ENCODE data around the gene TLCD4. TPM values are rescaled to one million over a fixed set of nuclear protein-coding genes. Genes with fewer than 3 reads are reported as not detected.
"Not testable (repeated sequence)": the region's sequence is repeated elsewhere in the genome, so short reads cannot be mapped to it uniquely, and the experiment has no call there.

The TLCD4 gene
- total RNA-seq, 1 donor from 2014 or later, result 3.0 TPM

- Histone ChIP-seq H3K4me3 (ENCODE audit: low read depth, low read length) (no peak overlapping the region), H3K27me3 (ENCODE audit: control insufficient read depth, insufficient read depth, low read length) (no peaks in the 10 kb centered on the region), H3K36me3 (ENCODE audit: control insufficient read depth, insufficient read depth, low read length) (no peaks in the 10 kb centered on the region)
- TF ChIP-seq CTCF (IDR thresholded peaks at IDR 0.05; ENCODE audit: insufficient read depth, low read length, poor library complexity, severe bottlenecking), result no peak
- no peak for DNase-seq (ENCODE audit: low read depth)
Measured at GRCh38 chr1:95139039-95139438, 21.9 kb downstream of the TLCD4 start.

- Histone ChIP-seq H3K27me3 (ENCODE audit: control insufficient read depth, insufficient read depth, low read length) (no peaks in the 10 kb centered on the region), H3K36me3 (ENCODE audit: control insufficient read depth, insufficient read depth, low read length) (no peaks in the 10 kb centered on the region)
Measured at GRCh38 chr1:95140791-95141190, 23.6 kb downstream of the TLCD4 start.

GRCh38 chr1:95145493-95145892 lies 28.3 kb downstream of the TLCD4 start:
- Histone ChIP-seq H3K27me3 (ENCODE audit: control insufficient read depth, insufficient read depth, low read length) (no peaks in the 10 kb centered on the region), H3K4me3 (ENCODE audit: low read depth, low read length) (no peak overlapping the region), H3K36me3 (ENCODE audit: control insufficient read depth, insufficient read depth, low read length) (no peaks in the 10 kb centered on the region)
- DNase-seq (ENCODE audit: low read depth), result no peak
- TF ChIP-seq CTCF (IDR thresholded peaks at IDR 0.05; ENCODE audit: insufficient read depth, low read length, poor library complexity, severe bottlenecking), result no peak

More at GRCh38 chr1:95140791-95141190, 23.6 kb downstream of the TLCD4 start:
- DNase-seq (ENCODE audit: low read depth), result no peak
- H3K4me3 ChIP-seq (ENCODE audit: low read depth, low read length), result no peak overlapping the region
- TF ChIP-seq CTCF (IDR thresholded peaks at IDR 0.05; ENCODE audit: insufficient read depth, low read length, poor library complexity, severe bottlenecking), result no peak

- no peak for DNase-seq (ENCODE audit: low read depth)
- no peaks in the 10 kb centered on the region for H3K36me3 ChIP-seq (ENCODE audit: control insufficient read depth, insufficient read depth, low read length)
- no peak overlapping the region for H3K4me3 ChIP-seq (ENCODE audit: low read depth, low read length)
- no peaks in the 10 kb centered on the region for H3K27me3 ChIP-seq (ENCODE audit: control insufficient read depth, insufficient read depth, low read length)
- no peak for TF ChIP-seq CTCF (IDR thresholded peaks at IDR 0.05; ENCODE audit: insufficient read depth, low read length, poor library complexity, severe bottlenecking)
Measured at GRCh38 chr1:95146637-95147036, 29.5 kb downstream of the TLCD4 start.

GRCh38 chr1:95154096-95154495 lies 36.9 kb downstream of the TLCD4 start:
- Histone ChIP-seq H3K4me3 (ENCODE audit: low read depth, low read length) (no peak overlapping the region), H3K27me3 (ENCODE audit: control insufficient read depth, insufficient read depth, low read length) (no peaks in the 10 kb centered on the region), H3K36me3 (ENCODE audit: control insufficient read depth, insufficient read depth, low read length) (no peaks in the 10 kb centered on the region)
- DNase-seq (ENCODE audit: low read depth), result no peak
- TF ChIP-seq CTCF (IDR thresholded peaks at IDR 0.05; ENCODE audit: insufficient read depth, low read length, poor library complexity, severe bottlenecking), result no peak

- H3K4me3 ChIP-seq (ENCODE audit: low read depth, low read length); DNase-seq (ENCODE audit: low read depth); H3K27me3 ChIP-seq (ENCODE audit: control insufficient read depth, insufficient read depth, low read length); H3K36me3 ChIP-seq (ENCODE audit: control insufficient read depth, insufficient read depth, low read length): not testable (repeated sequence)
Measured at GRCh38 chr1:95165569-95165968, 48.4 kb downstream of the TLCD4 start.

Other genes starting within 250 kb of the TLCD4 start
- 223 and 226 TPM in 2 replicates for gene CNN3, start 190.2 kb upstream of the TLCD4 start, total RNA-seq
- gene ALG14, start 44.4 kb upstream of the TLCD4 start, total RNA-seq, result 0.92 and 1.0 TPM in 2 replicates
- gene RWDD3, start 116.9 kb downstream of the TLCD4 start, total RNA-seq, result 12.1 and 12.3 TPM in 2 replicates